ENCODE measurements around the gene CALHM1. TPM values are rescaled to one million over a fixed set of nuclear protein-coding genes. Genes with fewer than 3 reads are reported as not detected.

Gene CALHM1
- polyA plus RNA-seq, 6 donors from 2014 or later = not detected

DNA sequence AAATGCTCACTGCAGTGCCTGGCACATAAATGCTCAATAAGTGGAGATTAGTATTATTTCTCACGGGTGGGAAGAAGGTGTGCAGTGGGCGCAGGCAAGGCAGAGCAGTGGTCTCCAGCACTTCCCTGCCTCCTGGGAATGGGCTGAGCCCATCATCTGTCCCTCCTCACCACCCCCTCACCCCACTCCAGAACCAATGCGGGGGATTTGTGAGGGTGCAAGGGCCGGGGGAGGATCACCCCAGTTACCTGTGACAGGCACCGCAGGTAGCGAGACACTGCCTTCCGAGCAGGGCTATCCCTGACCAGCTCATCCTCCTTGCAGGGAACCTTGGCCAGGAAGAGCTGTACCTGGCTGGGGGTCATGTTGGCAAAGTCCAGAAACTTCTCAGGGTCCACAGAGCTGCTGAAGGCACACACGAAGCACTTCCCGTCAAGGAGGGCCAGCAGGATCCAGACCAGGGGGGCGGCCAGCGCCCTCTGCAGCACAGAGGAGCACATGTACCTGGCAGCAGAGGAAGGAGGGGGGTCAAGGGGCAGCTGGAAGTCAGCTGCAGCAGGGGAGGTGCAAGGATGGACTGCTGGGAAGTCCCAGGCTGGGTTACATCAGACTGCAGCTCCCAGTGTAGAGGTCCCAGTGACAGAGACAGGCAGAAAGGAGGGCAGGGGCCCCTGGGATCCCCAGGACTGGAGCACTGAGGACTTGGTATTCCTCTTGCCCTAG, 17.5 kb upstream of the CALHM1 start:
- Mint-ChIP-seq H3K27me3 (no peaks in the 10 kb centered on the region), H3K4me1 (peaks cover 5 to 19% (median 14%) of the 10 kb centered on the region in 3 donors), H3K4me3 (no peak overlapping the region), H3K27ac (no peak overlapping the region), H3K9me3 (no peaks in the 10 kb centered on the region), H3K36me3 (no peaks in the 10 kb centered on the region)
- ATAC-seq (ENCODE audit: low read depth in 2 of 2) (no peak), DNase-seq (no peak)

- no peaks in the 10 kb centered on the region for H3K9me3 Mint-ChIP-seq
- peak overlapping the region in 1 of 6 donors; percentile 84 for H3K27ac Mint-ChIP-seq
- H3K4me1 Mint-ChIP-seq = peaks cover 13 to 26% (median 22%) of the 10 kb centered on the region in 3 donors
- peaks cover 0 to 5% (median 0%) of the 10 kb centered on the region in 3 donors for H3K27me3 Mint-ChIP-seq
- H3K36me3 Mint-ChIP-seq = no peaks in the 10 kb centered on the region
- ATAC-seq (ENCODE audit: low read depth in 2 of 2) (no peak), DNase-seq (no peak)
- H3K4me3 Mint-ChIP-seq = no peak overlapping the region
These were observed 16.7 kb upstream of the CALHM1 start for GRCh38 chr10:103475437-103475836.

DNA sequence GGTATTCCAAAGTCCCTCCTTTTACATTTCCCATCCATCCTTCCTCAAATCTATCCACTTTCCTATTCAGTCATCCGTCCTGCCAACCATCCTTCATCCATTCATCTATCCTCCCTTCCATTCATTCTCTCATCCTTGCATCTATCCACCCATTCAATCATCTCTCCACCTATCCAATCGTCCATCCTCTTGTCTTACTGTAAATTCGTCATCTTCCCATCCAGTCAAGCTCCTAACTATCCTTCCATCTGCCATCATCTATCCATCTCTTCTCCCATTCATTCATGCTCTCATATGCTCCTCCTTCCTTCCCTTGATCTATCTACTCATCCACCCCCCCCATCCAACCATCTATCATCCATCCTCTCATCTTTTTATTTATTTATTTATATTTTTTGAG, 15.4 kb upstream of the CALHM1 start:
- no peak for DNase-seq
- no peak for ATAC-seq (ENCODE audit: low read depth in 2 of 2)
- Mint-ChIP-seq H3K4me1 (peaks cover 23 to 34% (median 26%) of the 10 kb centered on the region in 3 donors), H3K27ac (peak overlapping the region in 2 of 6 donors; percentile 10 to 14), H3K27me3 (peaks cover 0 to 8% (median 0%) of the 10 kb centered on the region in 3 donors), H3K9me3 (no peaks in the 10 kb centered on the region), H3K36me3 (no peaks in the 10 kb centered on the region), H3K4me3 (no peak overlapping the region)

GRCh38 chr10:103473261-103473671, 14.6 kb upstream of the CALHM1 start:
- no peak for DNase-seq
- Mint-ChIP-seq H3K4me1 (peaks cover 25 to 34% (median 26%) of the 10 kb centered on the region in 3 donors), H3K4me3 (no peak overlapping the region), H3K36me3 (no peaks in the 10 kb centered on the region), H3K27me3 (peaks cover 0 to 8% (median 0%) of the 10 kb centered on the region in 3 donors), H3K27ac (peak overlapping the region in 1 of 6 donors; percentile 32), H3K9me3 (no peaks in the 10 kb centered on the region)
- ATAC-seq (ENCODE audit: low read depth in 2 of 2) = no peak

DNA sequence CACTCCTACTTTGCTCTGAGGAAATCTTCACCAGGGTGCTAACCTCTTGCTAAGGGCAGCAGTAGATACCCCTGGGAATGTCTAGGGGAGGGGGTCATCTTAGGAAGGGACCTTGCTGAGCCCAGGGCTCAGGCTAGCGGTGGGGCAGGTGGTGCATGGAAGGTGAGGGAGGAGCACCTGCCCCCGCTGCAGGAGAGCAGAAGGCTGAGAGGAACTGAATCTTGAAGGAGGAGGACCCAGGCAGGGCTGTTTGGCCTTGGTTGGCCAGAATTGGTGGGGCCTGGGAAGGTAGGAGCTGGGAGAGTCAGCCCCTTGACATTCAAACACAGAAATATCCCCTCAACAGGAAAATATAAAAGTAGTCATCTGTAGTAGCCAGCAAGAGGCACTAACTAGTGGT, 13.3 kb upstream of the CALHM1 start:
- ATAC-seq (ENCODE audit: low read depth in 2 of 2) (peak in 1 of 2 donors; percentile 18), DNase-seq (no peak)
- Mint-ChIP-seq H3K9me3 (no peaks in the 10 kb centered on the region), H3K27ac (peak overlapping the region in 5 of 6 donors; percentile 23 to 90 (median 85)), H3K4me3 (peak overlapping the region in 6 of 8 donors; percentile 27 to 84 (median 66)), H3K36me3 (no peaks in the 10 kb centered on the region), H3K4me1 (peaks cover 26 to 41% (median 32%) of the 10 kb centered on the region in 3 donors), H3K27me3 (peaks cover 0 to 8% (median 0%) of the 10 kb centered on the region in 3 donors)

DNA sequence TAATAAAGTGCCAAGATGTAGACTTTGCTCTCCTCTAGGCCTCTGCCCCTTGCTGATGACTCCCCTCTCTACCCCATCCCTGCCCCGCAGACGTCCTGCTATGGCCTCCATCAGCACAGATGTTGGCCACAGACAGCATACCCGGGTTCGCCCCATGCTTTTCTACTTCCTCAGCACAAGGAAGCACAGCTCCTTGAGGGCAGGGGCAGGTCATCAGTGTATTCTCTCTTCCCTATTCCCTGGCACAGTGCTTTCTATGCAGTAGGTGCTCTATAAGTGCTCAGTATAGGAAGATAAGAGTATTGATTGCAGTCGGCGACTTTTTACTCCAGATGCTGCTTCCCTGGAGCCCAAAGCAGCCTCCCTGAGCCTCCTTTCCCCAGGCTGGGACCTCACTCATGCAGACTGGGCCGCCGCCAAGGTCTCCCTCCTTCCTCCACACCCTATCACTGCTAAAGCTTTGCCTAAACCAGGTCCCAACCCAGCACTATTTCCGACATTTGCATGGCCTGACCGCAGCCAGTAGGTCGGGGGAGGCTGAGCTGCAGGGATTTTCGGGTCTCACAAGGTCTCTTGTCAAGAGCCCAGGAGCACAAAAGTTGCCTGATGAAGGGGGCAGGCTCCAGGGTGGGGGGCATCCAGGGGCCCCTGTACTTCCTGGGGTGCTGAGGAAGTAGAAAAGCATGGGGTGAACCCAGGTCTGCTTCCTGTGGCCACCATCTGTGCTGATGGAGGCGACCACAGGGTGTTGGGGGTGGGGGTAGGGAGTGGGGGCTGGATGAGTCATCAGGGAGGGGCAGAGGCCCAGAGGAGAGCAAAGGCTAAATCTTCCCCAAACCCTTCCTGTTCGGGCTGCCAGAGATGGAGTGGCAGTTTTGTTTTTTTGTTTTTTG, 12.3 kb upstream of the CALHM1 start:
- H3K27ac Mint-ChIP-seq = peak overlapping the region in 3 of 6 donors; percentile 14 to 93 (median 85)
- H3K36me3 Mint-ChIP-seq = no peaks in the 10 kb centered on the region
- H3K9me3 Mint-ChIP-seq = no peaks in the 10 kb centered on the region
- H3K4me3 Mint-ChIP-seq = peak overlapping the region; percentile 0 to 84 (median 70)
- DNase-seq = peak; percentile 48
- H3K4me1 Mint-ChIP-seq = peaks cover 26 to 41% (median 32%) of the 10 kb centered on the region in 3 donors
- H3K27me3 Mint-ChIP-seq = peaks cover 0 to 8% (median 0%) of the 10 kb centered on the region in 3 donors
- peak; percentile 74 to 76 for ATAC-seq (ENCODE audit: low read depth in 2 of 2)

DNA sequence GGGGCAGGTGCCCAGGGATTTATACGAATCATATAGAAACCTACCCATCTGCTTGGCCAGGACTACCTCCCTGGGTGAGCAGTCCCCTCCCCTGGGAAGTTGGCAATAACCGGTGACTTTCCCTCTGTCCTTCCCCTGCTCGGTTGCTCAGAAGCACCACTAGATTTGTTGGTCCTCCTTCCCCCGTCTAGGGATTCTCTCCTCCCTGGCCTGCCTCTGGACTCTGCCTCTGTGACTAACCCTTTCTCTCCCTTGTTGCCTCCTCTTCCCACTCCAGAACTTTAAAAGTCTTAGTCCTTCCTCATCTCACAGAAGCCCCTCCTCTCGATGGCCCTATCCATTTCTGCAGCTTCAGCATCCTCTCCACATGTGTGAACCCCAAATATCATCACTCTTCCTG, 10.5 kb upstream of the CALHM1 start:
- peak overlapping the region in 1 of 8 donors; percentile 17 for H3K4me3 Mint-ChIP-seq
- peak overlapping the region in 2 of 6 donors; percentile 23 to 85 for H3K27ac Mint-ChIP-seq
- peaks cover 0 to 8% (median 0%) of the 10 kb centered on the region in 3 donors for H3K27me3 Mint-ChIP-seq
- no peaks in the 10 kb centered on the region for H3K36me3 Mint-ChIP-seq
- DNase-seq = no peak
- ATAC-seq (ENCODE audit: low read depth in 2 of 2) = no peak
- H3K4me1 Mint-ChIP-seq = peaks cover 26 to 41% (median 32%) of the 10 kb centered on the region in 3 donors
- H3K9me3 Mint-ChIP-seq = no peaks in the 10 kb centered on the region

DNA sequence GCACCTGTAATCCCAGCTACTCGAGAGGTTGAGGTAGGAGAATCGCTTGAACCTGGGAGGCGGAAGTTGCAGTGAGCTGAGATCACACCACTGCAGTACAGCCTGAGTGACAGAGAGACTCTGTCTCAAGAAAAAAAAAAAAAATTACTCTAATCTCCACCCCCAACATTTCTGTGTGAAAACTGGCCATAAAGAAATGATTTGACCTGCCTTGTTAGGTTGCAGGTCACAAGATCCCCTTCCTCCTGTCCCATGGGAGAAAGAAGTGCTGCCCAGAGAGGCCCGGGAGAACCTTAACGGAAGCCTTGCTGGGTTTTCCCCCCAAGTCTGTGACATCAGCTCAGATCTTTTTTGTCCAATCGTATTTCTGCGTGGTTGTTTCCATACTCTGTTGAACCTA, 8.7 kb upstream of the CALHM1 start:
- Mint-ChIP-seq H3K4me1 (peaks cover 24 to 34% (median 32%) of the 10 kb centered on the region in 3 donors), H3K4me3 (peak overlapping the region in 1 of 8 donors; percentile 18), H3K36me3 (no peaks in the 10 kb centered on the region), H3K27me3 (peaks cover 0 to 8% (median 0%) of the 10 kb centered on the region in 3 donors), H3K27ac (peak overlapping the region in 3 of 6 donors; percentile 22 to 86 (median 85)), H3K9me3 (no peaks in the 10 kb centered on the region)
- ATAC-seq (ENCODE audit: low read depth in 2 of 2) (peak in 1 of 2 donors; percentile 36), DNase-seq (no peak)

DNA sequence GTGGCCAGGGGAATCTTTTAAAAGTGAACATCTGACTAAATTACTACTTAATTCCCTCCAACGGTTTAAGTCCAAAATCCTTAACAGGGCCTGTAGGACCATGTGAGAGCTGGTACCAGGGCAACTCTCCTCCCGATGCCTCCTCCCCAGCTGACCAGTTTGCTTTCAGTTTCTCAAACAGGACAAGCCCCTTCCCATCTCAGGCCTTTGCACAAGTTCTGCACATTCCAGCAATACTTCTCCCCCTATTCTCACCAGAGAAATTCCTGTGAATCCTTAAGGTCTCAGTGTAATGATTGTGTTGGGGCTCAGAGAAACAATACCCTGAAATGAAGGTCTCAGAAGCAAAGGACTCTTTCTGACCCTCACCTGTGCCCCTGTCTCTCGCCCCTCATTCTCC, 8.0 kb upstream of the CALHM1 start:
- Mint-ChIP-seq H3K9me3 (no peaks in the 10 kb centered on the region), H3K4me3 (no peak overlapping the region), H3K27me3 (peaks cover 0 to 8% (median 0%) of the 10 kb centered on the region in 3 donors), H3K4me1 (peaks cover 18 to 28% (median 27%) of the 10 kb centered on the region in 3 donors), H3K36me3 (no peaks in the 10 kb centered on the region), H3K27ac (peak overlapping the region in 2 of 6 donors; percentile 47 to 85)
- no peak for ATAC-seq (ENCODE audit: low read depth in 2 of 2)
- DNase-seq = no peak

DNA sequence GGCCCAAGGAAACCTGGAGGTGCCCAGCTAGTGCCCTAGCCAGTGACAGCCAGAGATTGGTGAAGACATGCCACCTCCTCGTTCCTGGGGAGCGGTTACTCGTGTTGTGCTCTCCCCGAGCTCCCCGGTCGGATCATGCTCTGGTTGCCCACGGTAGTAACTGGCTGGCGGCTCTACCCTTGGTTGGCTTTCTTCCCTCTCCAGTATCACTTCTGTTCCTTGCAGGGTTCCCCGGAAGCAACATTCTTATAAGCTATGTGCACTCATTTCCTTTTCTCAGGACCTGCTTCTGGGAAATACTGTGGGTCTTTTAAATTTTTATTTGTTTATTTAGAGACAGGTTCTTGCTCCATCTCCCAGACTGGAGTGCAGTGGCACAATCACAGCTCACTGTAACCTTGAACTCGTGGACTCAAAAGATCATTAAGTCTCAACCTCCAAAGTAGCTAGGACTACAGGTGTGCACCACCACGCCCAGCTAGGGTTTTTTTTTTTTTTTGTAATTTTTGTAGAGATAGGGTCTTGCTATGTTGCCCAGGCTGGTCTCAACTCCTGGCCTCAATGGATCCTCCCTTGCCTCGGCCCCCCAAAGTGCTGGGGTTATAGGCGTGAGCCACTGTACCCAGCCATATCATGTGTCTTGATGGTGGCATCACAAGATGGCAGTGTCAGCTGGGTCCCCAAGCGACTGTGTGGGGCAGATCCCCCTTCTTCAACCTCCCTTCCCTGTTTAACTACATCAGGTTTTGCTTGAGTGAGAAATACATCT, 6.9 kb upstream of the CALHM1 start:
- Mint-ChIP-seq H3K4me1 (peaks cover 6 to 21% (median 16%) of the 10 kb centered on the region in 3 donors), H3K27me3 (peaks cover 0 to 4% (median 0%) of the 10 kb centered on the region in 3 donors), H3K36me3 (no peaks in the 10 kb centered on the region), H3K4me3 (no peak overlapping the region), H3K27ac (peak overlapping the region in 2 of 6 donors; percentile 27 to 37), H3K9me3 (no peaks in the 10 kb centered on the region)
- DNase-seq (no peak), ATAC-seq (ENCODE audit: low read depth in 2 of 2) (no peak)

DNA sequence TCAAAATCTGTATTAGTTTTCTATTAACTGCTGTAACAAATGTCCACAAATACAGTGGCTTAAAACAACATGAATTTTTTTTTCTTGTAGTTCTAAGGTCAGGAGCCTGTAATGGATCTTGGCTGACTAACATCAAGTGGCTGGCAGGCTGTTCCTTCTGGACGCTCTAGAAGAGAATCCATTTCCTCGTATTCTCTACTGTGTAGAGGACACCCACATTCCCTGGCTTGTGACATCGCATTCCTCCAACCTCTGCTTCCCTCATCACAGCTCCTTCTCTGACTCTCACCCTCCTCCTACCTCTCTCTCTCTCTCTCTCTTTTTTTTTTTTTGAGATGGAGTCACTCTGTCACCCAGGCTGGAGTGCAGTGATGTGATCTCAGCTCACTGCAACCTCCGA, 4.8 kb upstream of the CALHM1 start:
- no peaks in the 10 kb centered on the region for H3K36me3 Mint-ChIP-seq
- peaks cover 0 to 5% (median 0%) of the 10 kb centered on the region in 3 donors for H3K27me3 Mint-ChIP-seq
- no peak overlapping the region for H3K27ac Mint-ChIP-seq
- DNase-seq (no peak), ATAC-seq (ENCODE audit: low read depth in 2 of 2) (no peak)
- H3K4me1 Mint-ChIP-seq = peaks cover 0 to 9% (median 7%) of the 10 kb centered on the region in 3 donors
- H3K4me3 Mint-ChIP-seq = no peak overlapping the region
- no peaks in the 10 kb centered on the region for H3K9me3 Mint-ChIP-seq

DNA sequence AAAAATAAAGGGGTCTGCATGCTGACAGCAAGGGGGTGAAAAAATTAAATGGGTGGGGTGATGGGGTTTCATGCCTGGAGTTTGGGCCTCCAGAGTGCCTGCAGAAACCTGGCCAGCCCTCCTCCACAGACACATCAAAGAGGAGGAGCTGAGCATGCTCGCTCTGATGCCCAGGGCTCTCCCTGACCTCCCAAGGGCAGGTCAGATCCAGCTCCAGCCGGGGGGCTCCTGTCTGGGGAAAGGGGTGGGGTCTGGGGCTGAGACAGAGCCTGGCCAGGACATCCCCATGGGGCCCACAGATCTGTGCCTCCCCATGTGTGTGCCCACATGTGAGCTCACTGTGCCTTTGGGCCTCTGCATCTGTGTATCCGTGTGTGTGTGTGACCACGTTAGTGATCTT, 915 bp upstream of the CALHM1 start:
- Mint-ChIP-seq H3K4me3 (no peak overlapping the region), H3K9me3 (no peaks in the 10 kb centered on the region), H3K27me3 (peaks cover 0 to 5% (median 4%) of the 10 kb centered on the region in 3 donors), H3K36me3 (no peaks in the 10 kb centered on the region), H3K4me1 (peaks cover 0 to 4% (median 0%) of the 10 kb centered on the region in 3 donors), H3K27ac (no peak overlapping the region)
- DNase-seq (no peak), ATAC-seq (ENCODE audit: low read depth in 2 of 2) (no peak)

All from naive B cell (primary cell).